K562 (cell line): ENCODE results near the gene TMEM121. TPM values are rescaled to one million over a fixed set of nuclear protein-coding genes. Genes with fewer than 3 reads are reported as not detected.

ENCODE experiments used
- ATAC-seq: fragments of 200-7000 bp; cut with Tn5 transposase; 3 replicates; pipeline ENCODE4 v1.9.1; 2020; ENCODE audit warnings: moderate library complexity
- BruUV-seq: library from RNA; stranded (reverse); fragments of 400-500 nt; replicated peaks from 2 replicates; lab custom pipeline; 2021; lab: Mats Ljungman, UMichigan
- CTCF ChIA-PET: fragments of 300-600 bp; formaldehyde crosslinking; extraction: SDS; loops from one replicate; lab custom pipeline; 2021; ENCODE audit warnings: low intra/inter-chr PET ratio; lab: Yijun Ruan, JAX
- POLR2A ChIA-PET: fragments of 300-600, 350-650 bp; sonication (Branson Sonifier 250); formaldehyde crosslinking; extraction: SDS; loops from one replicate; lab custom pipeline; 2021; ENCODE audit warnings: antibody characterized with exemption, inconsistent platforms; lab: Yijun Ruan, JAX
- DNase-seq, 4 experiments: peaks; one replicate each; pipeline versions ENCODE4 v3.0.0 to v3.0.0-alpha.2; 2011 to 2018; ENCODE audit warnings: low spot score in 3 of 4, mixed read lengths in 3 of 4; ENCODE audit errors: extremely low read depth in 1 of 4
- FAIRE-seq: peaks from 2 replicates; lab custom pipeline; 2011; peaks lifted over from hg19 to GRCh38; lab: Jason Lieb, UNC
- H2AFZ ChIP-seq: 2 replicates; pipeline ENCODE4 v1.6.0; 2011; ENCODE audit warnings: low read depth, low read length, control low read depth, inconsistent platforms
- H3K27ac ChIP-seq: fragments of 200-600 bp; 3 replicates; pipeline ENCODE4 v1.8.0; 2011; ENCODE audit warnings: low read depth, mild to moderate bottlenecking, control low read depth, inconsistent platforms, low read length, moderate library complexity, mixed read lengths; ENCODE audit errors: extremely low read depth
- H3K27me3 ChIP-seq, 2 experiments: fragments of 300-600 bp in 1 of 2; 2 replicates in 1 of 2; 3 replicates in 1 of 2; pipeline versions ENCODE4 v1.6.0 to v1.8.0; 2011; ENCODE audit warnings: inconsistent platforms in 2 of 2, low read length in 2 of 2, mild to moderate bottlenecking in 1 of 2, mixed read lengths in 1 of 2, moderate library complexity in 1 of 2; ENCODE audit not compliant: control insufficient read depth in 2 of 2, insufficient read depth in 2 of 2
- H3K36me3 ChIP-seq: fragments of 300-600 bp; 3 replicates; pipeline ENCODE4 v1.8.0; 2011; ENCODE audit warnings: mild to moderate bottlenecking, low read length, inconsistent platforms; ENCODE audit not compliant: control insufficient read depth, insufficient read depth
- H3K4me1 ChIP-seq, 2 experiments: fragments of 200-600 bp in 1 of 2; replicated peaks in 1 of 2; 2 replicates in 1 of 2; 3 replicates in 1 of 2; pipeline versions ENCODE4 v1.5.1 to v1.8.0; 2011; ENCODE audit warnings: inconsistent platforms in 2 of 2, low read length in 2 of 2, mild to moderate bottlenecking in 1 of 2, mixed read lengths in 1 of 2, moderate library complexity in 1 of 2; ENCODE audit not compliant: control insufficient read depth in 2 of 2, insufficient read depth in 2 of 2
- H3K4me2 ChIP-seq: 2 replicates; pipeline ENCODE4 v1.6.1; 2011; ENCODE audit warnings: low read length, control low read depth, inconsistent platforms, mixed read lengths; ENCODE audit not compliant: insufficient read depth
- H3K4me3 ChIP-seq: fragments of 200-600 bp; sonication (generic), shearing (Covaris generic); 2 replicates; pipeline ENCODE4 v1.5.1; 2016; ENCODE audit warnings: control low read depth, inconsistent platforms
- H3K79me2 ChIP-seq: fragments of 200-600 bp; 3 replicates; pipeline ENCODE4 v1.8.0; 2011; ENCODE audit warnings: low read length, inconsistent platforms; ENCODE audit not compliant: control insufficient read depth, insufficient read depth
- H3K9ac ChIP-seq, 2 experiments: 2 replicates each; pipeline versions ENCODE4 v1.6.0 to v1.6.1; 2011; ENCODE audit warnings: low read depth in 2 of 2, low read length in 2 of 2, control low read depth in 1 of 2, inconsistent platforms in 1 of 2, mild to moderate bottlenecking in 1 of 2, mixed read lengths in 1 of 2; ENCODE audit not compliant: insufficient read depth in 1 of 2
- H3K9me1 ChIP-seq: one replicate; pipeline ENCODE4 v1.6.0; 2011; ENCODE audit warnings: inconsistent platforms, mild to moderate bottlenecking, low read length, moderate library complexity; ENCODE audit not compliant: control insufficient read depth, insufficient read depth
- H3K9me3 ChIP-seq: replicated peaks from 2 replicates; pipeline ENCODE4 v1.5.1; 2011; ENCODE audit warnings: low read depth, low read length, inconsistent platforms; ENCODE audit not compliant: control insufficient read depth, insufficient read depth
- H4K20me1 ChIP-seq: replicated peaks from 2 replicates; pipeline ENCODE4 v1.6.1; 2011; ENCODE audit warnings: low read length, inconsistent platforms, mixed read lengths; ENCODE audit not compliant: control insufficient read depth, insufficient read depth
- FIP1L1 ChIP-seq: fragments of 200-400 bp; formaldehyde crosslinking; IDR thresholded peaks from 2 replicates; pipeline ENCODE4 v1.6.1; 2018; ENCODE audit warnings: mild to moderate bottlenecking, low read depth, low read length; ENCODE audit not compliant: poor library complexity, severe bottlenecking
- RHOXF2B ChIP-seq: fragments of 250-450 bp; sonication (Bioruptor Pico); conservative IDR thresholded peaks from 2 replicates; pipeline ENCODE4 v1.5.1; 2021
- ZNF280B ChIP-seq: fragments of 250-450 bp; sonication (Bioruptor Pico); IDR thresholded peaks from 2 replicates; pipeline ENCODE4 v1.5.1; 2021; ENCODE audit warnings: mild to moderate bottlenecking
- WGBS: fragments of 100-300 bp; shearing (Covaris generic); methylation state at CpG from one replicate; pipeline ENCODE4 v1.1.6; 2016; ENCODE audit warnings: low coverage, mixed read lengths; ENCODE audit not compliant: insufficient coverage; ENCODE audit errors: missing lambda C conversion rate; 5-methylcytosine and 5-hydroxymethylcytosine counted together
- in situ Hi-C: fragments of 300-500 bp; cut with MboI; formaldehyde crosslinking; loops from 4 replicates; pipeline ENCODE4 v1.15.0; 2018; ENCODE audit warnings: inconsistent platforms, mixed read lengths
- intact Hi-C: fragments of 100-400 bp; cut with micrococcal nuclease; formaldehyde crosslinking; loops from 2 replicates; pipeline ENCODE4 v1.14.2; 2022
- polyA plus RNA-seq, 8 experiments: library from polyadenylated mRNA; depleted of rRNA in 4 of 8; stranded (reverse) in 5 of 8; unstranded in 3 of 8; fragments of >200 nt; fragmentation: Nextera tagmentation in 2 of 8; fragmentation: Illumina TruSeq in 1 of 8; extraction: Ambion mirVana in 2 of 8; extraction: Trizol in 1 of 8; gene quantifications; 2 replicates each; pipeline versions ENCODE4 v1.2.1 to v1.2.3, GENCODE V29; 2011 to 2014; ENCODE audit warnings: inconsistent platforms in 1 of 8, missing spikeins in 1 of 8
- total RNA-seq, 7 experiments: library from RNA; depleted of rRNA in 6 of 7; stranded (reverse); fragments of >200 nt in 6 of 7; fragmentation: Illumina TruSeq in 2 of 7; extraction: Trizol in 2 of 7; gene quantifications; 2 replicates each; pipeline versions ENCODE4 v1.2.1 to v1.2.3, GENCODE V29; 2011 to 2021; ENCODE audit warnings: low replicate concordance in 1 of 7

The TMEM121 gene
- total and polyA plus RNA-seq, 9 of the 15 experiments (the other 6 are each of a cell fraction or from before 2014, with no cell fraction given): 0.31 to 0.36 TPM; not detected in 7

GRCh38 chr14:105533391-105533790 is 7.0 kb downstream of the TMEM121 start:
- H3K36me3 ChIP-seq: no peaks in the 10 kb centered on the region
- H3K9me1 ChIP-seq: no peaks in the 10 kb centered on the region
- H3K27ac ChIP-seq: no peak overlapping the region
- no peak overlapping the region for H2AFZ ChIP-seq
- peak overlapping the region in 1 of 2 experiments; percentile 17; a peak in 1 of 4 replicates for H3K9ac ChIP-seq
- CTCF ChIA-PET: no interaction called here
- BruUV-seq: no TSS peak
- POLR2A ChIA-PET: no interaction called here
- no peaks in the 10 kb centered on the region for H3K79me2 ChIP-seq
- H3K4me1 ChIP-seq: peaks cover 0 to 49% of the 10 kb centered on the region in 2 experiments; a peak in 2 of 5 replicates
- no peaks in the 10 kb centered on the region for H4K20me1 ChIP-seq
- no peaks in the 10 kb centered on the region for H3K9me3 ChIP-seq
- intact Hi-C loops: loop anchor here (5.0 kb wide), 1 partner anchor 161 kb away; no protein-coding TSS in a partner anchor
- no peak overlapping the region for H3K4me3 ChIP-seq
- H3K27me3 ChIP-seq: peaks cover 5 to 57% of the 10 kb centered on the region in 2 experiments; a peak in 3 of 5 replicates
- WGBS: 14% methylated on average over 9 of the region's 9 CpGs
- ATAC-seq: no peak
- TF ChIP-seq FIP1L1: no peak
- no peak for TF ChIP-seq RHOXF2B (CRISPR knock-in tag)
- no peak for TF ChIP-seq ZNF280B (CRISPR knock-in tag)
- no peak for DNase-seq
- FAIRE-seq: no peak
- H3K4me2 ChIP-seq: no peak overlapping the region
- in situ Hi-C loops: no loop called here
